GM19468 (cell line): Measurements from ENCODE around the gene ARHGAP10.

ENCODE experiments used
- ATAC-seq: cut with Tn5 transposase; IDR thresholded peaks from one replicate; pipeline ENCODE4 v1.9.1; 2021; ENCODE audit warnings: mild to moderate bottlenecking, moderate library complexity, moderate number of reproducible peaks; ENCODE audit not compliant: unreplicated experiment; ENCODE audit errors: extremely low read depth

ARHGAP10 gene

DNA sequence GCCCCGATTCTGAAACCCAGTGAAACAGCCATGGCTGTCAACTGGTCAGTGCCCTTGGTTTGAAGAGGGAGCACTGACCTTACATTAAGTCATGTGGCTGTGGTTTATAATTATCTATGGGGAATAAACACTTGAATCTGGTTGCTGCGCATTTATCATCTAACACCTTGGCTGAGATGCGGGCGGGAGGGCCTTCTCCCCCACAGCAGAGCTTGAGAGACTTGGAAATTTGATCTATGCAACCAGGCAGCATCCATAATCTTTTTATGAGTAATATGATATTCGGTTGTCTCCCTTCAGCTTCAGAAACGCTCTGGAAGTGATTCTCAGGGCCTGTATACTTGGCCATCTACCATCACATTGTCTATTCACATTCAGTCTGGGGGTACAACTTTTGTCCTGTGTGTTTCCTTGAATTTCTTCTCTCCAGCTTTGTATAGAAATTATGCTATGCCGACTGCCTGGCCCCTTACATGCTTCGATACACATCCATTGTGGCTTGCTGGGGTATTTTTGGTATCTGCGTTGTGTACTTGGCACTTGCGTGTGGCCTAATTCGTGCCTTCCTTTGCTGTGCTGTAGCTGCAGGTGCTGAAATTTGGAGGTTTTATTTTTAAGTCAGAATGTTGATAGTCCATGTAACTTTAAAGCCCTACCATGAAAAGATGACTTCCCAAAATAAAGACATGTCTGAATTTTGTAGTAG, 321.6 kb downstream of the ARHGAP10 start:
- ATAC-seq: no peak

GRCh38 chr4:148054275-148054674, 322.4 kb downstream of the ARHGAP10 start:
- ATAC-seq: no peak

GRCh38 chr4:148055844-148056243, 324.0 kb downstream of the ARHGAP10 start:
- no peak for ATAC-seq

- ATAC-seq: peak; percentile 81
Measured at GRCh38 chr4:148056879-148057278, 325.0 kb downstream of the ARHGAP10 start.

DNA sequence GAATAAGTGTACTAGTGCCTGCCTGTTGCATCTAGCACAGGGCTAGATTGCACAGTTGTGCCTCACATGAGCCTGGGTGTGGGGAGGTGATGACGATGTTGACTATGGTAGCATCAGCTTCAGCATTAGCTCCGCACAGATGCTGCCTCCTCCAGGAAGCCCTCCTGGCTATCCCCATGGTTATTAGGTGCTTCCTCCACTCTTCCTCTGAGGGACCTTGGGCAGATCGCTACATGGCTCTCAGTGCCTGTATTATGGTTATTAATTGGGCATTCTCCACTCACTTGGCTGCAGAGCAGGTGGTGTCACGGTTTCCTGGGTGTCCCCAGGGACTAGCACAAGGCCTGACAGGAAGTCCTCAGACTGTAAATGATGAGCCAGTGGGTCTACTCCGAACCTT, 325.6 kb downstream of the ARHGAP10 start:
- peak; percentile 18 for ATAC-seq

DNA sequence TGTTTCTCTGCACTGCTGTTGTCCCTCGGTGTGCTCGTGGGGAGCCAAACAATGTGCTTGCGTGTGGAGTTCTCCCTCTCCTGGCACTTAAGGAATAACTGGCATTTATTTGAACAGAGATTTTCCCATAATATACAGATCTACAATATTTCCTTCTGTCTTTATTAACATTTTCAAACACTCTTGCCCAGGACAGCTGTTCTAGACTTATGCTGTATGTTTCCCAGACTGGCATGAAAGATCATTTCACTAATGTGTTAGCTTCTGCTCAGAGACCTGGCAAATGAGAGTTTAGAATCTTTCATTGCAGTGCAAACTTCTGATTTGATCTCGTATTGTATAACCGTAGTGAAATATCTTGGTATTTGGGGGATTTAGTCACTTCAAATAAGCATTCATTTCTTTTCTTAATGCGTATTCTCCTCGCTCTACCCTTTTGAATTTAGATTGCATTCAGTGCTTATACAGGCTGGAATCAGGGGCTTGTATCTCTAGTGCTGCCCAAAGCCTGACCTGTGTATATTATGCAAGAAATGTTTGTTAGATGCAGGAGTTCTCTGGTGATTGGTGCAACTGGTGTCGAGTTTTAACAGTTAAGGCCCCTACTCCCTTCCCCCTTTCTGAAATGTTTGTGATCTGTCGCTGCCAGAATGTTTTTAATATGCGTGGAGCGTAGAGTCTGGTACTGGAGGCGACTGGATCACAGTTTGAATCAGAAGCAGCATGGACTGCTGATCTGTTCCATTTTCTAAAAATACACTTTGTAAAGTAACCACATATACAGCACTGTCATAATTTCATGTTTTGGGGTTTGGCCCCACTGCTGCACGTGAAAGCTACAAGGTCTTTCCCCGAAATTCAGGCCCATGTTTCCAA, 326.3 kb downstream of the ARHGAP10 start:
- ATAC-seq: no peak

GRCh38 chr4:148059617-148060180, 327.8 kb downstream of the ARHGAP10 start:
- ATAC-seq: peak; percentile 13

- ATAC-seq: no peak
Measured at GRCh38 chr4:148060264-148061140, 328.6 kb downstream of the ARHGAP10 start.

GRCh38 chr4:148061141-148061481, 329.2 kb downstream of the ARHGAP10 start:
- ATAC-seq: no peak

- ATAC-seq: no peak
Measured at GRCh38 chr4:148061795-148062194, 329.9 kb downstream of the ARHGAP10 start.

GRCh38 chr4:148062301-148062950, 330.5 kb downstream of the ARHGAP10 start:
- no peak for ATAC-seq

GRCh38 chr4:148064451-148064850, 332.6 kb downstream of the ARHGAP10 start:
- ATAC-seq: no peak

- no peak for ATAC-seq
Measured at GRCh38 chr4:148065075-148065474, 333.2 kb downstream of the ARHGAP10 start.

DNA sequence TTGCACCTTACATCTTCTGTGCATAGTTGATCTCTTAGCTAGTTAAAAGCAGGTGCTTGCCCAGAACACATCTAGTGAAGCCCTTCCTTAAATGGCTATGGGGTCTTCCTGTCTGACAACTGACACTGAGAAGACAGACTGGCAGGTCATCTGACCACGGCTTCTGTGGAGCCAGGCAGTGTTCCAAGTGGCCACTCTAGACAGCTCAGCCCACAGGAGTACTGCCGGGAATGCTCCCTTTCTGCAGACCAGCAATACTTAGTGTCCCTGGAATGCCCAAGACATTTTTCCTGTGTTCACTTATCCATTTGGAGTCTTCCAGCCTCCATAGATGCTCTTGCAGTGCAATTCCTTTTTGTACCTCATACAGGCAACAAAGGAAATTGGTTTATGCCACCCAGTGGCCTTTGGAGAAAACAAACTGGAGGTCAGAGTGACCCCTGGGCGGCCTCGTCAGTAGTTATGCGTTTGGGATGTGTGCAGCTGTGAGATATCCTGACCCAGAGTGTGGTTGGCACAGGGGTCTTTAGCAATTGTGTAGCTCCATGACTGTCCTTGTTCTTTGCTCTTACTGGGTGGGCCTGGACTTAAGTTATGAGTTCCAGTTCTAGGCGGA, 335.5 kb downstream of the ARHGAP10 start:
- ATAC-seq: no peak

- ATAC-seq: no peak
Measured at GRCh38 chr4:148068065-148068911, 336.4 kb downstream of the ARHGAP10 start.

GRCh38 chr4:148069086-148069894, 337.4 kb downstream of the ARHGAP10 start:
- no peak for ATAC-seq

- no peak for ATAC-seq
Measured at GRCh38 chr4:148069895-148070178, 337.9 kb downstream of the ARHGAP10 start.

DNA sequence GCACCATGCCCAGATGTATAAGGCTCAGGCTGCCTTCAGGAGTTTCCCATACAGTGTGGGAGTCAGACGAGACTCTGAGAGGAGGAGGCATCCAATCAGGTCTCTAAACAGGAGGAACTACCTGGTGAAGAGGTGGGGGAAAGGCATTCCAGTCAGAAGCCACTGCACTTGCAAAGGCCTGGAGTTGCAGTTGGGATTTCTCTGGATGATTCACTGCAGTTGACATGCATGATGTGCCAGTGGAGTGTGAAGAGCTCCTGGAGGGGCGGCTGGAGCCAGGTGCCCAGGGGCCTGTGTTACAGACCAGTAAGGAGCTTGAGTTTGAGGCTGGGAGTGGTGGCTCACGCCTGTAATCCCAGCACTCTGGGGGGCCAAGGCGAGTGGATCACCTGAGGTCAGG, 339.1 kb downstream of the ARHGAP10 start:
- no peak for ATAC-seq
